Thyroid gland (tissue), 4 donors: ENCODE data around the gene AAGAB.

Experiments
- CTCF ChIP-seq, 6 experiments: fragments of 200-600 bp in 3 of 6; fragments of 450-650 bp in 3 of 6; sonication (generic) in 3 of 6; IDR thresholded peaks; one replicate each; pipeline ENCODE4 v1.5.1; 2016 to 2019; ENCODE audit warnings: antibody characterized with exemption in 6 of 6, mild to moderate bottlenecking in 2 of 6, inconsistent platforms in 1 of 6, moderate library complexity in 1 of 6
- POLR2A ChIP-seq, 2 donors: fragments of 450-650 bp; IDR thresholded peaks; one replicate each; pipeline ENCODE4 v1.6.1; 2017; ENCODE audit warnings: antibody characterized with exemption in 2 of 2, mild to moderate bottlenecking in 2 of 2, moderate library complexity in 1 of 2

- no peak for TF ChIP-seq POLR2A (IDR thresholded peaks at IDR 0.05)
- TF ChIP-seq CTCF (IDR thresholded peaks at IDR 0.05), result no peak
Measured at GRCh38 chr15:67218428-67218827, 36.0 kb downstream of the AAGAB start.
